B cell (primary cell): ENCODE results near the gene GPRC5B. TPM values are rescaled to one million over a fixed set of nuclear protein-coding genes. Genes with fewer than 3 reads are reported as not detected.

Experiments used
- ATAC-seq: fragments of 200-7000 bp; cut with Tn5 transposase; one replicate; pipeline ENCODE4 v1.10.0; 2021; ENCODE audit warnings: low read depth, mild to moderate bottlenecking, moderate number of reproducible peaks, moderate library complexity
- CTCF ChIA-PET: fragments of 350-600 bp; sonication (Branson Sonifier 250); formaldehyde crosslinking; loops from one replicate; lab custom pipeline; 2021; ENCODE audit warnings: antibody characterized with exemption, inconsistent platforms; lab: Charles Lee
- POLR2A ChIA-PET: fragments of 350-600 bp; sonication (Branson Sonifier 250); formaldehyde crosslinking; loops from one replicate; lab custom pipeline; 2021; ENCODE audit warnings: antibody characterized with exemption; lab: Charles Lee
- DNase-seq: peaks from one replicate; pipeline ENCODE4 v3.0.0; 2013
- H2AFZ ChIP-seq: 2 replicates; pipeline ENCODE4 v1.6.1; 2012; ENCODE audit warnings: mild to moderate bottlenecking, low read depth, low read length; ENCODE audit not compliant: insufficient read depth, poor library complexity, severe bottlenecking
- H3K27ac ChIP-seq, 2 donors: 1 replicate in 1 of 2; 2 replicates in 1 of 2; pipeline ENCODE4 v1.5.1; 2012 to 2013; ENCODE audit warnings: low read length in 2 of 2, mild to moderate bottlenecking in 2 of 2, moderate library complexity in 1 of 2
- H3K27me3 ChIP-seq, 4 experiments: fragments of 200-600 bp in 1 of 4; sonication (generic) in 1 of 4; replicated peaks in 1 of 4; 1 replicate in 2 of 4; 2 replicates in 2 of 4; pipeline versions ENCODE4 v1.6.1 to v1.7.0; 2013 to 2016; ENCODE audit warnings: low read length in 3 of 4, mild to moderate bottlenecking in 2 of 4, mixed read lengths in 1 of 4, moderate library complexity in 1 of 4; ENCODE audit not compliant: insufficient read depth in 4 of 4, control insufficient read depth in 3 of 4; ENCODE audit errors: control extremely low read depth in 1 of 4
- H3K36me3 ChIP-seq, 2 experiments: replicated peaks in 1 of 2; 1 replicate in 1 of 2; 2 replicates in 1 of 2; pipeline versions ENCODE4 v1.6.1 to v1.7.1; 2013; ENCODE audit warnings: low read length in 1 of 2; ENCODE audit not compliant: insufficient read depth in 2 of 2, control insufficient read depth in 1 of 2; ENCODE audit errors: control extremely low read depth in 1 of 2, extremely low read depth in 1 of 2
- H3K4me1 ChIP-seq, 2 donors: fragments of 200-600 bp in 1 of 2; sonication (generic) in 1 of 2; 1 replicate in 1 of 2; 2 replicates in 1 of 2; pipeline versions ENCODE4 v1.5.1 to v1.6.1; 2013 to 2017; ENCODE audit warnings: low read length in 2 of 2; ENCODE audit not compliant: control insufficient read depth in 2 of 2, insufficient read depth in 2 of 2
- H3K4me2 ChIP-seq: replicated peaks from 2 replicates; pipeline ENCODE3; 2012; ENCODE audit warnings: mild to moderate bottlenecking, low read depth, low read length; ENCODE audit not compliant: poor library complexity, severe bottlenecking
- H3K4me3 ChIP-seq, 5 experiments: fragments of 200-600 bp in 1 of 5; sonication (generic) in 1 of 5; 1 replicate in 3 of 5; 2 replicates in 2 of 5; pipeline versions ENCODE4 v1.5.1 to v1.7.0; 2011 to 2016; ENCODE audit warnings: low read length in 4 of 5, mild to moderate bottlenecking in 4 of 5, low read depth in 2 of 5, control low read depth in 1 of 5, moderate library complexity in 1 of 5; ENCODE audit not compliant: insufficient read depth in 1 of 5; ENCODE audit errors: control extremely low read depth in 1 of 5, extremely low read depth in 1 of 5
- H3K79me2 ChIP-seq: fragments of 200-600 bp; sonication (generic); one replicate; pipeline ENCODE4 v1.6.0; 2016; ENCODE audit warnings: low read length; ENCODE audit not compliant: control insufficient read depth, insufficient read depth
- H3K9ac ChIP-seq: fragments of 200-600 bp; sonication (generic); 2 replicates; pipeline ENCODE4 v1.6.1; 2017; ENCODE audit warnings: mild to moderate bottlenecking, low read length, moderate library complexity
- H3K9me3 ChIP-seq, 3 donors: one replicate each; pipeline versions ENCODE4 v1.6.1 to v1.7.1; 2013; ENCODE audit warnings: low read length in 2 of 3; ENCODE audit not compliant: control insufficient read depth in 2 of 3, insufficient read depth in 1 of 3; ENCODE audit errors: control extremely low read depth in 1 of 3
- H4K20me1 ChIP-seq: 2 replicates; pipeline ENCODE4 v1.6.0; 2012; ENCODE audit warnings: mild to moderate bottlenecking, low read length; ENCODE audit not compliant: insufficient read depth, control insufficient read depth, poor library complexity, severe bottlenecking
- H3K27ac Mint-ChIP-seq: one replicate; pipeline ENCODE4 v1.8.0; 2021; ENCODE audit warnings: mixed read lengths
- H3K27me3 Mint-ChIP-seq: one replicate; pipeline ENCODE4 v1.8.0; 2021; ENCODE audit warnings: mixed read lengths
- H3K4me1 Mint-ChIP-seq: one replicate; pipeline ENCODE4 v1.8.0; 2021; ENCODE audit warnings: mixed read lengths
- H3K4me3 Mint-ChIP-seq: one replicate; pipeline ENCODE4 v1.8.0; 2021; ENCODE audit warnings: mixed read lengths
- H3K9me3 Mint-ChIP-seq: one replicate; pipeline ENCODE4 v1.8.0; 2022; ENCODE audit warnings: mixed read lengths; ENCODE audit not compliant: insufficient read depth
- EZH2 ChIP-seq: IDR thresholded peaks from 2 replicates; pipeline ENCODE4 v1.6.1; 2012; ENCODE audit warnings: borderline replicate concordance, low read depth, mild to moderate bottlenecking, moderate library complexity, low read length; ENCODE audit not compliant: insufficient read depth, poor library complexity, severe bottlenecking
- WGBS: methylation state at CpG from one replicate; pipeline ENCODE4 v1.1.5; 2013; ENCODE audit warnings: missing lambda C conversion rate; ENCODE audit not compliant: insufficient coverage; 5-methylcytosine and 5-hydroxymethylcytosine counted together
- intact Hi-C: fragments of 100-400 bp; cut with micrococcal nuclease; formaldehyde crosslinking; loops from one replicate; pipeline ENCODE4 v1.10.0; 2022
- polyA plus RNA-seq: library from polyadenylated mRNA; depleted of rRNA; stranded (reverse); fragments of >200 nt; gene quantifications from 2 replicates; pipeline ENCODE4 v1.2.3, GENCODE V29; 2012
- total RNA-seq, 2 donors: library from RNA; stranded (reverse); fragments of 120-200 nt in 1 of 2; gene quantifications; 1 replicate in 1 of 2; 2 replicates in 1 of 2; pipeline versions ENCODE4 v1.2.3 to v1.2.4, GENCODE V29; 2013 to 2022
- TF ChIP-seq, protein P1 (sequence below): fragments of 200-600 bp; IDR thresholded peaks from one replicate; pipeline ENCODE4 v1.8.0; 2022; ENCODE audit warnings: antibody characterized with exemption, mild to moderate bottlenecking

GPRC5B gene
- total and polyA plus RNA-seq, 2 donors (not counting 1 experiment from before 2014, with no cell fraction given) = not detected

DNA sequence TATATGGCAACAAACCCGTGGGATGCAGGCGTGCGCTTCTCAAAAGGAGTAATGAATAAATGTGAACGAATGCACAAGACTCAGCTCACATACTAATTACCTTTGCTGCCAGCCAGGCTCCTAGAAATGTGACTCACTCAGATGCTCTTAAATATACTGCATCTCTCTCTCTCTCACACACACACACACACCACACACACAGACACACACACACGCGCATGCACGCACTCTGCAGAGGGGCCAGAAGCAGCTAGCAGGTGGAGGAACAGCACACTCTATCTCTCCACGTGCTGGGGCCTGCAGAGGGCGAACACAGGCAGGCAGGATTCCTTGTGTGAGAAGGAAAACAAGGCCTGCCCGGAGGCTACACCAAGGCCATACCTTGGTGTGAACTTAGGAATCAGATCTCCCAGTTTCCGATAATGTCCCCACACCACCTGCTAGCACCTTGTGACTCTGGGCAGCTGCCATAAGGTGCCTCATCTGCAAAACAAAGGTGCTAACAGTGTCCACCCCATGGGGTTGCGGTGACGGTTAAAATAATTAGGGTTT is 5.3 kb downstream of the GPRC5B start:
- ChIA-PET CTCF (interaction anchor here (1.4 kb wide), 1 partner anchor 21 kb away, joined by 3 read pairs; no protein-coding TSS in a partner anchor), POLR2A (no interaction called here)
- Histone ChIP-seq H3K36me3 (no peaks in the 10 kb centered on the region), H3K9ac (no peak overlapping the region), H3K4me3 (no peak overlapping the region), H3K4me1 (peaks cover 13 to 14% of the 10 kb centered on the region in 2 donors), H3K9me3 (peaks cover 0 to 7% (median 0%) of the 10 kb centered on the region in 3 donors), H4K20me1 (no peaks in the 10 kb centered on the region), H3K27ac (no peak overlapping the region), H3K4me2 (no peak overlapping the region), H3K27me3 (peaks cover 0 to 36% (median 15%) of the 10 kb centered on the region in 4 experiments), H3K79me2 (no peaks in the 10 kb centered on the region), H2AFZ (no peak overlapping the region)
- ATAC-seq (no peak), DNase-seq (no peak)
- Mint-ChIP-seq H3K27ac (no peak overlapping the region), H3K9me3 (no peaks in the 10 kb centered on the region), H3K4me3 (no peak overlapping the region), H3K4me1 (peaks cover 13% of the 10 kb centered on the region), H3K27me3 (peaks cover 42% of the 10 kb centered on the region)
- intact Hi-C loops = no loop called here
- 78% methylated on average over 6 of the region's 13 CpGs for WGBS
- TF ChIP-seq EZH2 = no peak
- TF ChIP-seq, protein P1, sequence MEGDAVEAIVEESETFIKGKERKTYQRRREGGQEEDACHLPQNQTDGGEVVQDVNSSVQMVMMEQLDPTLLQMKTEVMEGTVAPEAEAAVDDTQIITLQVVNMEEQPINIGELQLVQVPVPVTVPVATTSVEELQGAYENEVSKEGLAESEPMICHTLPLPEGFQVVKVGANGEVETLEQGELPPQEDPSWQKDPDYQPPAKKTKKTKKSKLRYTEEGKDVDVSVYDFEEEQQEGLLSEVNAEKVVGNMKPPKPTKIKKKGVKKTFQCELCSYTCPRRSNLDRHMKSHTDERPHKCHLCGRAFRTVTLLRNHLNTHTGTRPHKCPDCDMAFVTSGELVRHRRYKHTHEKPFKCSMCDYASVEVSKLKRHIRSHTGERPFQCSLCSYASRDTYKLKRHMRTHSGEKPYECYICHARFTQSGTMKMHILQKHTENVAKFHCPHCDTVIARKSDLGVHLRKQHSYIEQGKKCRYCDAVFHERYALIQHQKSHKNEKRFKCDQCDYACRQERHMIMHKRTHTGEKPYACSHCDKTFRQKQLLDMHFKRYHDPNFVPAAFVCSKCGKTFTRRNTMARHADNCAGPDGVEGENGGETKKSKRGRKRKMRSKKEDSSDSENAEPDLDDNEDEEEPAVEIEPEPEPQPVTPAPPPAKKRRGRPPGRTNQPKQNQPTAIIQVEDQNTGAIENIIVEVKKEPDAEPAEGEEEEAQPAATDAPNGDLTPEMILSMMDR = no peak

DNA sequence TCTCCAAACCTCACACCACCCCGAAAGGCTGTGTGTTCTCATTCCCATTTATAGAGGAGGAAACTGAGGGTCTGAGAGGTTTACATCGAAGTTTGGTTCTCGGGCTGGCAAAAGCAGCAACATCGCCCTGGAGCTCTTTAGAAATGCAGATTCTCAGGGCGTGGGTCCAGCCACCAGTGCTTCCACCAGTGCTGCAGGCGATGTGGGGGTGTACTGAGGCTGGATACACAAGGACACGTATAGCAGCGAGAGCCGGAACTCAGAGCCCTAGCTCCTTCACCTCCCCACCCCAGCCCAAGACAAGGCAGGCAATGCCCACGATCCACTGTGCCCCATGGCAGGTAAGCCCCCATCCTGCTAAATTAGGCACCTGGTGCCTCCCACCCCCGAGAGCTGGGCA is 5.9 kb downstream of the GPRC5B start:
- CTCF ChIA-PET = no interaction called here
- intact Hi-C loops = no loop called here
- no peak overlapping the region for H3K4me2 ChIP-seq

More for the DNA sequence above, 5.9 kb downstream of the GPRC5B start:
- no peaks in the 10 kb centered on the region for H4K20me1 ChIP-seq
- no peak overlapping the region for H2AFZ ChIP-seq
- Mint-ChIP-seq H3K4me3 (no peak overlapping the region), H3K9me3 (no peaks in the 10 kb centered on the region), H3K27ac (no peak overlapping the region), H3K27me3 (peaks cover 45% of the 10 kb centered on the region), H3K4me1 (peaks cover 10% of the 10 kb centered on the region)
- DNase-seq = no peak
- no peaks in the 10 kb centered on the region for H3K36me3 ChIP-seq
- 95% methylated on average over 9 of the region's 11 CpGs for WGBS
- H3K27me3 ChIP-seq = peaks cover 0 to 32% (median 13%) of the 10 kb centered on the region in 4 experiments
- TF ChIP-seq EZH2 = no peak
- ATAC-seq = no peak
- no peak overlapping the region for H3K9ac ChIP-seq
- peaks cover 0 to 6% (median 0%) of the 10 kb centered on the region in 3 donors for H3K9me3 ChIP-seq
- H3K27ac ChIP-seq = no peak overlapping the region
- POLR2A ChIA-PET = no interaction called here
- no peaks in the 10 kb centered on the region for H3K79me2 ChIP-seq
- H3K4me3 ChIP-seq = no peak overlapping the region
- H3K4me1 ChIP-seq = peaks cover 7 to 9% of the 10 kb centered on the region in 2 donors
